Lower leg skin (tissue), 4 donors: ENCODE results near the gene TTC7B. TPM values are rescaled to one million over a fixed set of nuclear protein-coding genes. Genes with fewer than 3 reads are reported as not detected.

ENCODE experiments used
- DNase-seq, 2 donors: peaks; one replicate each; pipeline ENCODE4 v3.0.0-alpha.2; 2019; ENCODE audit warnings: low spot score in 2 of 2
- H3K4me3 ChIP-seq: fragments of 200-600 bp; sonication (generic); 2 replicates; pipeline ENCODE4 v1.5.1; 2017; ENCODE audit warnings: mild to moderate bottlenecking, low read depth; ENCODE audit not compliant: poor library complexity, severe bottlenecking
- POLR2A ChIP-seq, 2 donors: fragments of 450-650 bp; IDR thresholded peaks; one replicate each; pipeline ENCODE4 v1.6.1; 2016 to 2017; ENCODE audit warnings: antibody characterized with exemption in 2 of 2, mild to moderate bottlenecking in 1 of 2, moderate library complexity in 1 of 2
- WGBS, 2 donors: methylation state at CpG; one replicate each; pipeline ENCODE4 v1.1.5; 2018; 5-methylcytosine and 5-hydroxymethylcytosine counted together
- intact Hi-C: fragments of 100-400 bp; cut with DNase I; formaldehyde crosslinking; loops from one replicate; pipeline ENCODE4 v1.15.0; 2023; ENCODE audit warnings: low total_unique reads
- total RNA-seq, 4 donors: library from RNA; depleted of rRNA; stranded (reverse); fragments of >200 nt; gene quantifications; one replicate each; pipeline ENCODE4 v1.1.0, GENCODE V29; 2016
- TF ChIP-seq, protein P1 (sequence below), 3 donors: fragments of 450-650 bp; IDR thresholded peaks; one replicate each; pipeline ENCODE4 v1.5.1; 2016; ENCODE audit warnings: antibody characterized with exemption in 3 of 3, mild to moderate bottlenecking in 3 of 3, moderate library complexity in 2 of 3

TTC7B gene
- total RNA-seq, 4 donors from 2014 or later = 10.3 to 28.7 (median 20.2) TPM

DNA sequence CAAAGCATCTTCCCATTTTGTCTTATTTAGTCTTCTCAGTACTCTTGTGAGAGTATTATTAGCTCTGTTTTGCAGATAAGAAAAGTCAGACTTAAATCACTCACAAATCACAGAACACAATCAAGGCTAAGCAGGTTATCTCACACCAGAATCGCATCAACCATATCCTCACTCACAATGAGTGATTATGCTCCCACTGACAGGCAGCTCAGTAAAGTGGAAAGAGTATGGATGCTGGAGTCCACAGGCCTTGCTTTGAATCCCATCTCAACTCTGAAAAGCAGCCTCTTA, 43.1 kb downstream of the TTC7B start:
- intact Hi-C loops = no loop called here
- TF ChIP-seq POLR2A (IDR thresholded peaks at IDR 0.05) = no peak
- TF ChIP-seq, protein P1, sequence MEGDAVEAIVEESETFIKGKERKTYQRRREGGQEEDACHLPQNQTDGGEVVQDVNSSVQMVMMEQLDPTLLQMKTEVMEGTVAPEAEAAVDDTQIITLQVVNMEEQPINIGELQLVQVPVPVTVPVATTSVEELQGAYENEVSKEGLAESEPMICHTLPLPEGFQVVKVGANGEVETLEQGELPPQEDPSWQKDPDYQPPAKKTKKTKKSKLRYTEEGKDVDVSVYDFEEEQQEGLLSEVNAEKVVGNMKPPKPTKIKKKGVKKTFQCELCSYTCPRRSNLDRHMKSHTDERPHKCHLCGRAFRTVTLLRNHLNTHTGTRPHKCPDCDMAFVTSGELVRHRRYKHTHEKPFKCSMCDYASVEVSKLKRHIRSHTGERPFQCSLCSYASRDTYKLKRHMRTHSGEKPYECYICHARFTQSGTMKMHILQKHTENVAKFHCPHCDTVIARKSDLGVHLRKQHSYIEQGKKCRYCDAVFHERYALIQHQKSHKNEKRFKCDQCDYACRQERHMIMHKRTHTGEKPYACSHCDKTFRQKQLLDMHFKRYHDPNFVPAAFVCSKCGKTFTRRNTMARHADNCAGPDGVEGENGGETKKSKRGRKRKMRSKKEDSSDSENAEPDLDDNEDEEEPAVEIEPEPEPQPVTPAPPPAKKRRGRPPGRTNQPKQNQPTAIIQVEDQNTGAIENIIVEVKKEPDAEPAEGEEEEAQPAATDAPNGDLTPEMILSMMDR (IDR thresholded peaks at IDR 0.05) = no peak
- 78 to 87% methylated on average over 1 of the region's 1 CpG for WGBS, 2 donors
- DNase-seq = no peak
- no peak overlapping the region for H3K4me3 ChIP-seq

DNA sequence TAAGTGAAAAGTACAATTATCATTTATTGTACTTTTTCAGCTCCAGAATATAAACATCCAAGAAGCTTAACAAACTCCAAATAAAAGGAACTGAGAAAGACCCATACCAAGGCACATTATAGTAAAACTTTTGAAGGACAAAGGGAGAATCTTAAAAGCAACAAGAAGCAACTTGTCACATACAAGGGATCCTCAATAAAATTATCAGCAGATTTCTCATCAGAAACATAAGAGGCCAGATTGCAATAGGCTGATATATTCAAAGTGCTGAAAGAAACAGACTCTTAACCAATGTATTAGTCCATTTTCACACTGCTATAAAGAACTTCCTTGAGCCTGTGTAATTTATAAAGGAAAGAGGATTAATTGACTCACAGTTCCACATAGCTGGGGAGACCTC, 48.3 kb downstream of the TTC7B start:
- TF ChIP-seq POLR2A (IDR thresholded peaks at IDR 0.05) = no peak
- TF ChIP-seq, protein P1 (IDR thresholded peaks at IDR 0.05) = no peak
- intact Hi-C loops = no loop called here
- no peak overlapping the region for H3K4me3 ChIP-seq
- DNase-seq = no peak

DNA sequence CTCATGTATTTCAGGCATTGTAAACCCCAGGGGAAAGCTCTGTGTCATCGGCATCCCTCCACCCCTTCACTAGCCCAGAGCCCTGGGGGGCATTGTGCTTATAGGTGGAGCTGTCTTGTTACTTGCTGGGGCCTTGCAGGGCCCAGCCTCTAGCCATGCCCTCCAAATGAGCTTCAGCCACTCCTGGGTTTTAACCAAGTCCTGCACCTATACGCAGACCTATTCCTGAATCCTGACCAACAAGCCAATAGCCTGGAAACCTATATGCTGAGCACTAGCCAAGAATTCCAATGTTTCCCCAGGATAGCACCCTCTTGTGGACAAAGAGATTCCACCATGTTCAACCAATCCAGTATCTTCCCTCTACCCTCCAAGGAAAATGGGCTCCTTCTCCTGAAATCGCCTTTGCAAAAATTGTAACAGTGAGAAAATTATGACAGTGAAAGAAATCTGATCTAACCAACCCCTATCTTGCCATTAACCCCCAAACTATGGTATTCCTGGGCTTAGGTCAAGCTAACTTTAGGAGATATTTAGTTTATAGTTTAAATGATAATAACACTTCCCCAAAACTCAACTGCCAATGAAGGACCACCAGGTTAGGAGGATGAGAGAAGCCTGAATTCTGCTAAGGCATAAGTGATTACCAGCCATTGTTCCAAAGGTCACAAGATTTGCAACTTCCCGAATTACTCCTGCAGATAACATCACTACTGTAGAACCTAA, 55.5 kb downstream of the TTC7B start:
- TF ChIP-seq, protein P1 (IDR thresholded peaks at IDR 0.05) = no peak
- TF ChIP-seq POLR2A (IDR thresholded peaks at IDR 0.05) = no peak
- no peak for DNase-seq
- intact Hi-C loops = no loop called here
- H3K4me3 ChIP-seq = no peak overlapping the region
- WGBS, 2 donors = 80 to 83% methylated on average over 4 of the region's 4 CpGs

DNA sequence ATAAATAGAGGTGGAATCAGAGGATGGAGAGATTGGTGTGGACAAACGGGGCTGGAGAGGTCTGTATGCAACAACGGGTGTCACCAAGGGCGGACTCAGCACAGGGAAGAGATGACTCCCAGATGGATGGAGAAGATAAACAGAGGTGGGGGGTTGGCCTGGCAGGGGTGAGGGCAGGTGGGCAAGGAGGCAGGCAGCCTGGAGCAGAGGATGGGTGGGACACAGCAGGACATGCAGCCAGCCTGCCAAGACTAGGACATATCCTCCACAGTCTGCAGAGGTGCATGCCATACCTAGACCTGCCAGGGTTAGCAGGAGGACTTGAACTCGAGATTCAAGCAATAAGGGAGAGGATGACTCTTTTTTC, 56.2 kb downstream of the TTC7B start:
- 80 to 81% methylated on average over 4 of the region's 4 CpGs for WGBS, 2 donors
- intact Hi-C loops = no loop called here
- TF ChIP-seq POLR2A (IDR thresholded peaks at IDR 0.05) = no peak
- TF ChIP-seq, protein P1 (IDR thresholded peaks at IDR 0.05) = no peak
- DNase-seq = no peak
- no peak overlapping the region for H3K4me3 ChIP-seq

DNA sequence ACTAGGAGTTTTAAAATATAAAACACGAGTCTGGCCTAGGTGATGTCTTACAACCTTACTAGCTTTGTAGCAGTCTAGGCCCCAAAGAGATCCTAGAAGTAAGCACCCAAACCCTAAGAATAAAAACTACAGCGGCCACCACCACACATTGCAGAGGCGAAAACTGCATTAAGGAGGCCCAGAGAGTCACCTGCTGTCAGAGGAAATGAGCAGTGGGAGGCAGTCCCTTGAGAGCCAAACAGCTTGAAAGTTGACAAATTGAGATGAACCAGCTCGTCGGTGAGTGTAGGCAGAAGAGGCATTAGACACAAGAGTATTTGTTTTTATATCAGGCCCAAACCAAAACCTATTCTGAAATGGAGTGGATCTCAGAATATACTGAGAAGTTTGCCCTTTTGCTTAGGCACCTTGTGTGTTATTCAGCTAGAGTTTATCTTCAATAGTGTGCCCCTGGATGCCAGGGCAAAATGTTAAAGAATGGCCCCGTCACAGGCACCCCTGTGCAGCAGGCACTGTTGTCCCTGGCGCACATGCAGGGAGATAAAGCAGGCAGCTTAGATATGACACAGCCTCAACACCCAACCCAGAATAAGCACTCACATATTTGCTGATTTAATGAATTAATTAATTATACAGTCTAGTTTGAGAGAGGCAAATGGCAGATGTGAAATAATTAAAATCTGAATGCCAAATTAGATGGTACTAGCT, 56.7 kb downstream of the TTC7B start:
- no peak for TF ChIP-seq POLR2A (IDR thresholded peaks at IDR 0.05)
- TF ChIP-seq, protein P1 (IDR thresholded peaks at IDR 0.05) = no peak
- no peak for DNase-seq
- H3K4me3 ChIP-seq = no peak overlapping the region
- WGBS, 2 donors = 79 to 81% methylated on average over 7 of the region's 7 CpGs
- intact Hi-C loops = no loop called here
